GM03348 (cell line): ENCODE measurements around the gene TUB.

Experiments used
- DNase-seq: peaks from one replicate; pipeline ENCODE4 v3.0.0; 2012; ENCODE audit warnings: low spot score

The TUB gene

DNA sequence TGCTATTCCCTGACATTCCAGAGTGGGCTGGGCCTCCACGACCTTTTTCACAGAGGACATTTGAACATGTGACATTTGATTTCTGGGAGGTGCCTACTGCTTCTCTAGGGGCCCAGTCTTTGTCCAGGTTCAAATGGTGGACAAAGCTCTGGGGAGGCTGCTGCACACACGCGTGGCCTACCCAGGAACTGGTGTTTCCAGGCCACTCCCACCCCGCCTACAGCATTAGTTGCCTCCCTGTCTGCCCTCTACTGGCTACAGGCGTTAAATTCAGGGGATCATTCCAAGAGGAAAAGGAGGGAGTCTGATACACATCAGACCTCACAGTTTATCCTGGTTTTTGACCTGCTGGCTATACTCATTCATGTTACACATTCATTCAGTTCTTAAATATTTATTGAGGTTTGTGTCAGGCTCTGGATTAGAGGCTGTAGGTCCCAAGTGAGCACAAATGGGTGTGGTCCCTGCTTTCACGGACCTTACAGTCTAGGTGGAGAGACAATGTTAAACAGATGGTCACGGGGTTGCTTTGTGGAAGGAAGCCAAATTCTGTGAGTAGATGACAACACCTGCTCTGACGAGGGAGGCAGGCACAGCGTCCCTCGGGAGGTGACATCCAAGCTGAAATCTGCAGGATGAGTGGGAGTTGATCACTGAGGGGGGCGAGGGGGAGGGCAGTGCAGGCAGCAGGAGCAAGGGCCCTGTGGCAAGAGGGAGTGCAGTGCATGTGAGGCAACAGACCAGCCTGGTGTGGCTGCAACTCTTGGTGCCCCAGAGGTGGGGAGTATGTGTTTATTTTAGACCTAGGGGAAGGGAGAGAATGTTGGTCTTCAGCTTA lies 11.8 kb downstream of the TUB start:
- peak; percentile 93 for DNase-seq

DNA sequence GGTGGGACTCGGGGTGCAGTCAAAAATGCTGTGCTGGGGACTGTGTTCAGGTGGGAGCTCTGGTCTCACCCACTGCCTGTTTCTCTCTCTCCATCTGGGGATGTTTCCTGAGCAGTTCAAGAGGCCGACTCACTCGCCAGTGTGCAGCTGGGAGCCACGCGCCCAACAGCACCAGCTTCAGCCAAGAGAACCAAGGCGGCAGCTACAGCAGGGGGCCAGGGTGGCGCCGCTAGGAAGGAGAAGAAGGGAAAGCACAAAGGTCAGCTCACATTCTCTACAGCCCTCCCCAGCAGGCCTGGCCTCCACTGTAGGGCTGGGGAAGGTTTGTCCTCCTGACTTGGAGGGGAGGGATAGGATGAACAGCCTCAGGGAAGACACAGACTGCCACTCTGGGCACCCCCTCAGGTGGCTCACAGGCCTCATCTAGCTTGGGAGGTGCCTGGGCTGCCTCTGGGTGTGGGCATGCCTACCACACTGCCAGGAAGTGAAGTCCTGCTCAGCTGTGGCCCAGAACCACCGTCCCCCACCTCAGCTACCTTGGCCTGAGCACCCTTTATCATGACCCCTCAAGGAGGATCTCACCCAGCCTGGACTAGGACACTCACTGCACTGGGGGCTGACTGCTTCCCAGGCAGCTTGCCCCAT lies 13.0 kb downstream of the TUB start:
- DNase-seq, result no peak

- no peak for DNase-seq
These were observed 13.6 kb downstream of the TUB start for GRCh38 chr11:8094656-8095055.

DNA sequence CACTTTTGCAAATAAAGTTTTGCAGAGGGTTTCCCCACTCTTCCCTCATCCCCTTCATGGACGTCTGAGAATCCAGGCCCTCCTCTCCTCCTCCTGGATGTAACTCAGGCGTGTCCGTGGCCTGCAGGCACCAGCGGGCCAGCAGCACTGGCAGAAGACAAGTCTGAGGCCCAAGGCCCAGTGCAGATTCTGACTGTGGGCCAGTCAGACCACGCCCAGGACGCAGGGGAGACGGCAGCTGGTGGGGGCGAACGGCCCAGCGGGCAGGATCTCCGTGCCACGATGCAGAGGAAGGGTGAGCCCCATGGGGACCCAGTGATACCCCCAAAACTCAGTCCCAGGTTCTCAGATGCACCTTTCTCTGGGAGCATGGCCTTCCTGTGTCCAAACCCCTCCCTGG lies 14.4 kb downstream of the TUB start:
- no peak for DNase-seq

- no peak for DNase-seq
These were observed 15.0 kb downstream of the TUB start for GRCh38 chr11:8095806-8096522.

GRCh38 chr11:8096575-8096974 lies 15.6 kb downstream of the TUB start:
- DNase-seq, result no peak

GRCh38 chr11:8097062-8097461 lies 16.1 kb downstream of the TUB start:
- DNase-seq, result no peak

DNA sequence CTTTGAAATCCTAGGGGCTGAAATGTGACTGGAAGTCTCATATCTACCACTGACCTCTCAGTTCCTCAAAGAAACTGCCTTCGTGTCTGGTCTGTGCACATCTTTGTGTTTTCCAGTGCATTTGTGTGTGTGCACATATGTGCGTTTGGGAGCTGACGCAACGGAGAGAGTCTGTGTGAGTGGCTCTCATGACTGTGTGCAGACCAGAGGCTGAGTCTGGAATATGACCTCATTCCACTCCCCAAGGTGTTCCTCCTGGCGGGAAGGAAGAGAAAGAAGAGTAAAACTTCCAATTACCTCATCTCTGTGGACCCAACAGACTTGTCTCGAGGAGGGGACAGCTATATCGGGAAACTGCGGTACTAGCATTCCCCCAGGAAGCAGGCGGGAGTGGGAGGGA lies 16.5 kb downstream of the TUB start:
- DNase-seq, result no peak

DNA sequence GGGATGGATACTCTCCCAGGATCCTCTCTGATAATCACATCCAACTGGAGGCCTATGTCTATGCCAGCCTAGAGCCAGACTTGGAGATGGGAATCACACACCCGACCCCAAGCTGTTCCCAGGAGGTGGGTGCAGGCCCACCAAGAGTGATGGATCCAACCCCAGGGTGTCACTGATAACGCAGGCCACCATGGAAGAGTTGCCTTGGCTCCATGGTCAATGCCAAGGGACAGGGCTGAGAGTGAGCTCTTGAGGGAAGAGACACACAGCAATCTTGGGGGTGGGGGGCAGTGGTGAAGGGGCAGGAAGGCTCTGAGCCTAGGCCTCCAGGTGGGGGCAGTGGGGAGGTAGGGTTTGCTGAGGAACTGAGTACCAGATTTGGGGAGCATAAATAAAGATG lies 16.9 kb downstream of the TUB start:
- DNase-seq, result no peak

- DNase-seq, result peak; percentile 76
These were observed 17.4 kb downstream of the TUB start for GRCh38 chr11:8098361-8098760.

DNA sequence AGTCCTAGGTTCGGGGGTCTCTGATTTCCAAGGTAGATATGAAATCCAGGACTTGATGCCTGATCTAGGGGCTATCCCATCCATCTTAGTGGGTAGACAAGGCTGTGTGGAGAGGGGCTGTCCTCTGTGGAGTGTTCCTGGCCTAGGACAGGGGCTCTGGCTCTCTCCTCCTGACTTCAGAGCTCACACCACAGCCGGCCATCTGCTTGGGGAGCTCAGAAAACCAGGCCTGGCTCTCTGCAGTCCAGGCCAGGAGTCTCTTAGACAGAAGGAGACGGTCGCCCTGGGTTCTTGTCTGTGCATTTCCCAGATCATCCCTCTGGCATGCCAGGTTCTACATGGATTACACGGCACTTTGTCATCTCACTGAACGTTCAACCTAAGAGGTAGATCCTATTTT lies 17.9 kb downstream of the TUB start:
- DNase-seq, result peak; percentile 53

DNA sequence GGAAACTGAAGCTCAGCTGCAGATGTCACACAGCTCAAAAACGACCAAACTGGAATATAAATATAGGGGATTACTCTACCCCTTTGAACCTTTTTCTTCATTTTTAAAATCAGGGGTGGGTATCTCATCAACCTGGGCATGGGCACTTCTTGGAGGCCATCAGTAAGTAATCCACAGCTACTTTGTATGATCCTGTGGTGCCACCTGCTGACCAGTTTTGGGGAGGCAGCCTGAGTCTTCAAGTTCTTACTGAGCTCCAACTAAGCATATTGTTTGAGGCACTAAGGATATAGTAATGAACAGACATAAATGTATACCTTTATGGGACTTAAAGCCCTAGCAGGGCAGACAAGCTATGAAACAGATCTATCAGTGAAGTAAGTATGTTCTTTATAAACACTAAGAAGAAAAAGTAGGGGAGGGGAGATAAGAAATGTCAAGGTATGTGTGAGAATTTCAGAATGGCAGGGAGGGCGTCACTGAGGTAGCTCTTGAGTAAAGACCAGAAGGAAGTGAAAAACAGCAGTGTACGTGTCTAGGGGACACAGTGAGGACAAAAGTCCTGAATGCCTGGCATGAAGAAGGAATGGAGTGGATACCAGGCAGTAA lies 18.4 kb downstream of the TUB start:
- peak; percentile 82 for DNase-seq

DNA sequence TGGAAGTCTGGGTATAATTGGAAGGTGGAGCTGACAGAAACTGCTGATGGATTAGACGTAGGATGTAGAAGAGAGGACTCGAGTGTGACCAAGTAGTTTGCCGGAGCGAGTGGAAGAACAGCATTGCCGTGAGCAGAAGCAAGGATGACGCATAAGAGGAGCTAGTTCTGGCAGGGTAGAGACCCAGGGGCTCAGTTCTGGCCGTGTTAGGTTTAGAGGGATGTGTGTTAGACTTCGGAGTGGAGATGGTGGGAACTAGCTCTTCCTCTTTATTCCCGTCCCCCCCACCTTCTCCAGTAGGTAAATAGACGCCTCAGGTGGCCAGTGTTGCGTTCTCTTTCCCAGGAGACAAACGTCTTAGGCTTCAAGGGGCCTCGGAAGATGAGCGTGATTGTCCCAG lies 19.1 kb downstream of the TUB start:
- no peak for DNase-seq

- DNase-seq, result no peak
These were observed 19.6 kb downstream of the TUB start for GRCh38 chr11:8100605-8101004.

GRCh38 chr11:8101421-8101820 lies 20.4 kb downstream of the TUB start:
- no peak for DNase-seq

GRCh38 chr11:8102296-8102915 lies 21.4 kb downstream of the TUB start:
- DNase-seq, result no peak

DNA sequence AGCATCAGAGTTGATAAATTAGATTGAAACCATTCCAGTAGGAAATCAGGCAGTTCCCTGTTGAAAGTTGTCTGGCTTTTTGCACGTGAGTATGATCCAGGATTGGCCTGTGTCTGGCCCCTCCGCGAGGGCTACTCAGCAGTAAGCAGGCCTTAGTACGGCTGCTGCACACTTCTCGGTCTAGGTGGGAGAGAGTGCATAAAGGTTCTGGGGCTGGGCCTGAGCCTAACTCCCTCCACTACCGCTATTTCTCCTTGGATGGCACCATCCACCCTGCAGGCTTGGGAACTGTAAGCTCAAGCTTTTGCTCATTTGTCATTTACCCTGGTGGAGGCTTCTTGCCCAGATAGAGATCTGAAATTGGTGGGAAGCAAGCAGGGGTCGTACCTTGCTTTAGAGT lies 22.0 kb downstream of the TUB start:
- no peak for DNase-seq

DNA sequence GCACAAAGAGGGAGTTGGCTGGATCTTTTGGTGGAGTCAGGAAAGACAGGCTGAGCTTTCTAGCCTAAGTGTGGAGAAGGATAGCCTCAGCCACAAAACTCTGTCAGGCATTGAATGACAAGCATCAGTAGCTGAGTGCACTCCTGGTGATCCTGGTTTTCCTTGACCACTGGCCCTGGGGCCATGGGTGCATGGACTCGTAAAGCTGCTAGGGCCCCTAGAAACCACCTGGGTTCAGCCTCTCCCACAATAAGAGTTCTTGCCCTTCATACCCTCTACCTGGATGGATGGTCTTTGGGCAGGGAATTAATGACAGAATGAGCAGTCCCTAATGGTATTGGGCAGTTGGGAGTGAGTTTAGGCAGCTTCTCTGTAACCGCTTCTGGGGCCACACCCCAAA lies 22.9 kb downstream of the TUB start:
- no peak for DNase-seq

- DNase-seq, result no peak
These were observed 24.1 kb downstream of the TUB start for GRCh38 chr11:8105133-8105532.

DNA sequence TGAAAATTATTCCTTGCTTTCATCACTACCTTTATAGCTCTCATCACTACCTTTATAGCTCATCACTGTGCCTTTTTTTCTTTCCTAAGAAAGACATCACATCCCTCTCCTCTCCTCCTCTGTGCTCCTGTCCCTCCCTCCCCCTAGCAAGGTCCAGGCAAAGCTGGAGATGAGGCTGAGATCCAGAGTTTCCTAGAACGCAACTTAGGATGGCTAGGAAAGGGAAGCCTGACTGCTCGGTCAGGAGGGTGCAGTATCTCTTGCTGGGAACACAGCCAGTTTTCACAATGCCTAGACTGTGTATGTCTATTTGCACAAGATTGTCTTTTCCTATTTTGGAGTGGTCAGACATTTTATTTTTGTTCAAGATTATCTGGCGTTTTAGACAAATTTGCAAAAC lies 24.7 kb downstream of the TUB start:
- no peak for DNase-seq

DNA sequence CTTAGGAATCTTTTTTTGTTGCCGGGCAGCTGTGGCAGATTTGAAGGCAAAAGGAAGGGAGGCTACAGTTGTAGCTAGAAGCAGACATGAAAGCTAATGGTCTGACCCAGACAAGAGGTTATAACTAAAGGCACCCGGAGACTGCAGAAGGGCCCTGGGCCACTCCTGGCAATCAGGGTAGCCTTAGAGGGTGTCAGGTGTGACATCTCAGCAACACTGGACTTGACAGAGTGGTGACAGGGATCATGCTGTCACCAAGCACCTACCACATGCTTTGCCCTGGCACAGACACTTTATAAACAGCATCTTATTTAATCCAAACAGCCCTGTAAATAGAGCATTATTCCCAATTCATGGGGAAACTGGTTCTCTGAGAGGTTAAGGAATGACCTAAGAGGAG lies 25.7 kb downstream of the TUB start:
- DNase-seq, result no peak

DNA sequence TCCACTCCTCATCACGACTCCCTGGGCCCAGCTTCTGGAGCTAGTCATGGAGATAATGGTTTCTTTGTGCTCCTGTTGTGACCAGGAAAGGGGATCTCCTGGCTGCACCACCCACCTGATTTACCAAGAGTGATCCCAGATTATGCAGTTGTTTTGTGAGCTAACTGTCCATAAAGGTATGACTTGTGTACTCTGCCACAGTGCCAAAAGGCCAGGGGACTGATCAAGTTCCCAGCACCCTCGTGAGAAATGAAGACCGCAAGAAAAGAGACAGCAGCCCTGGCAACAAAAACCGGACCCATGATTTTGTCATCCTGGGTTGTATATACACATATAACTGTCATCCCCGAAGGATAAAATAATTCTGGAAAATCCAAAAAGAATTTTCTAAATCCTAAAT lies 26.6 kb downstream of the TUB start:
- DNase-seq, result no peak
